Brain microvascular endothelial cell (primary cell): Measurements from ENCODE around the gene CGB1.

Experiments used
- DNase-seq: peaks from one replicate; pipeline ENCODE4 v3.0.0-alpha.2; 2020
- H3K27ac ChIP-seq: fragments of 250-450 bp; sonication (Bioruptor Pico); 2 replicates; pipeline ENCODE4 v1.5.1; 2020; ENCODE audit warnings: mild to moderate bottlenecking, moderate library complexity
- H3K27me3 ChIP-seq: fragments of 250-450 bp; sonication (Bioruptor Pico); replicated peaks from 2 replicates; pipeline ENCODE4 v1.5.1; 2020; ENCODE audit warnings: mild to moderate bottlenecking
- H3K36me3 ChIP-seq: fragments of 250-450 bp; sonication (Bioruptor Pico); replicated peaks from 2 replicates; pipeline ENCODE4 v1.5.1; 2020; ENCODE audit warnings: mild to moderate bottlenecking
- H3K4me3 ChIP-seq: 2 replicates; pipeline ENCODE4 v1.5.1; 2011; ENCODE audit warnings: low read depth, mild to moderate bottlenecking, control low read depth, low read length, moderate library complexity
- CTCF ChIP-seq: IDR thresholded peaks from 2 replicates; pipeline ENCODE4 v1.5.1; 2011; ENCODE audit warnings: low read depth, mild to moderate bottlenecking, moderate library complexity, low read length, control low read depth, inconsistent platforms; ENCODE audit errors: missing control alignments
- in situ Hi-C: cut with HindIII; loops from 2 replicates; pipeline ENCODE4 v1.10.0; 2017; ENCODE audit warnings: low sequenced_read_pairs, low pct_ligation_motif_present

Gene CGB1

GRCh38 chr19:48999481-49000325 is 37.0 kb downstream of the CGB1 start:
- DNase-seq: peak; percentile 72
- peak; percentile 90 for TF ChIP-seq CTCF
- H3K27me3 ChIP-seq: no peaks in the 10 kb centered on the region
- in situ Hi-C loops: no loop called here
- H3K27ac ChIP-seq: no peak overlapping the region
- no peak overlapping the region for H3K4me3 ChIP-seq
- peaks cover 28% of the 10 kb centered on the region for H3K36me3 ChIP-seq

DNA sequence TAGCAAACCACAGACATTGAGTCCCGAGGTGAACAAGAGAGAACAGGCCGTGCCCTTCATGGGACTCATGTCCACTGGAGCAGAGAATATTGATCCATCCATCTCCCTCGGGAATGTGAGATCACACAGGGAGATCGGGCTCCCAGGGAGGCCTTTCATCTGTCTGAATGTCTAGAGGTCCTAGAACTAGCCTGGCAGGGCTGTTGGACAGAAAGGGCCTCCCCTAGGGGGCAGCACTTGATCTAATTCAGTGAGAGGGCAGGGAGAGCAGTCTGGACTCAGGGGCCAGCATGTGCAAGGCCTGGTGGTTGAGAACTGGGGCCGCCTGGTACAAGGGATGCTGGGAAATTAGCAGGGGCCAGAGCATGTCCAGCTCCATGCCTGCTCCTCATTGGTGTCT is 38.7 kb downstream of the CGB1 start:
- H3K4me3 ChIP-seq: no peak overlapping the region
- in situ Hi-C loops: no loop called here

GRCh38 chr19:48994035-48994386 is 42.7 kb downstream of the CGB1 start:
- TF ChIP-seq CTCF: no peak

More for the DNA sequence above, 38.7 kb downstream of the CGB1 start:
- TF ChIP-seq CTCF: peak; percentile 80
- peaks cover 14% of the 10 kb centered on the region for H3K36me3 ChIP-seq
- peak; percentile 66 for DNase-seq
- no peak overlapping the region for H3K27ac ChIP-seq
- no peaks in the 10 kb centered on the region for H3K27me3 ChIP-seq

GRCh38 chr19:48993175-48994034 is 43.3 kb downstream of the CGB1 start, which contains the start of the genes GYS1 and RUVBL2:
Gene GYS1, minus strand, starts transcription at chr19:48993309. Its CDS starts 197 bp downstream, at chr19:48993112.
Gene RUVBL2, plus strand, starts transcription at chr19:48993887. Its CDS starts 25 bp downstream, at chr19:48993912.
- peaks cover 14% of the 10 kb centered on the region for H3K36me3 ChIP-seq
- in situ Hi-C loops: no loop called here
- TF ChIP-seq CTCF: peak; percentile 84
- peak within 1 kb of the TSS; percentile 91 for H3K4me3 ChIP-seq
- H3K27ac ChIP-seq: peak within 1 kb of the TSS; percentile 66
- H3K27me3 ChIP-seq: no peaks in the 10 kb centered on the region
- peak; percentile 99 for DNase-seq

More at GRCh38 chr19:48994035-48994386, 42.7 kb downstream of the CGB1 start:
- in situ Hi-C loops: no loop called here
- H3K4me3 ChIP-seq: peak overlapping the region; percentile 86
- no peaks in the 10 kb centered on the region for H3K27me3 ChIP-seq
- peaks cover 8% of the 10 kb centered on the region for H3K36me3 ChIP-seq
- peak overlapping the region; percentile 66 for H3K27ac ChIP-seq
- DNase-seq: no peak

- Histone ChIP-seq H3K27me3 (no peaks in the 10 kb centered on the region), H3K27ac (peak overlapping the region; percentile 65), H3K36me3 (peaks cover 18% of the 10 kb centered on the region), H3K4me3 (peak overlapping the region; percentile 91)
- TF ChIP-seq CTCF: no peak
- in situ Hi-C loops: no loop called here
- DNase-seq: no peak
Measured at GRCh38 chr19:48992581-48993174, 44.0 kb downstream of the CGB1 start.
